ENCODE measurements around the gene FLRT1. TPM values are rescaled to one million over a fixed set of nuclear protein-coding genes. Genes with fewer than 3 reads are reported as not detected.

The FLRT1 gene
- total RNA-seq, 1 donor from 2014 or later = 0.11 TPM

DNA sequence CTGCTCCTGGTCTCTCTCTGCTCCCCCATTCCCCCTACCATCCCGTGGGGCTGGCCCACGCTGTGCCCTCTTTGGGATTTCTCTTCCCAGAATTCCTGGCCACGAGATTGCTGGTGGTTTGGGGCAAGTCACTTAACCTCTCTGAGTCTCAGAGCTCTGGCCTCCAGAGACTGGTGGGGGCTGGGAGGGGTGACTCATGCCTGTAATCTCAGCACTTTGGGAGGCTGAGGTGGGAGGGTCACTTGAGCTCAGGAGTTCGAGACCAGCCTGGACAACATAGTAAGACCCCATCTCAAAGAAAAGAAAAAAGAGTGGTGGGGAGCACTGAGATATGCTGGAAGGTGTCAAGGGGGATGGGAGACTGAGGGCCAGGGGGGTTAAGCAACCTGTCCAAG is 31.1 kb upstream of the FLRT1 start:
- H2AFZ ChIP-seq (replicated peaks) = no peak overlapping the region
- no peak overlapping the region for H3K9ac ChIP-seq
- Mint-ChIP-seq H3K4me1 (peaks cover 31% of the 10 kb centered on the region), H3K27me3 (ENCODE audit: insufficient read depth, low read depth) (peaks cover 11% of the 10 kb centered on the region), H3K9me3 (no peaks in the 10 kb centered on the region), H3K36me3 (no peaks in the 10 kb centered on the region), H3K27ac (no peak overlapping the region), H3K4me3 (no peak overlapping the region)
- H3K27me3 ChIP-seq = peaks cover 77% of the 10 kb centered on the region
- no peaks in the 10 kb centered on the region for H3K36me3 ChIP-seq
- DNase-seq (ENCODE audit: low spot score) = no peak
- peaks cover 60% of the 10 kb centered on the region for H4K20me1 ChIP-seq (ENCODE audit: low read depth)
- no peak overlapping the region for H3K4me3 ChIP-seq
- H3F3A ChIP-seq (ENCODE audit: low read depth) = peaks cover 55% of the 10 kb centered on the region
- peaks cover 22% of the 10 kb centered on the region for H3K4me1 ChIP-seq
- TF ChIP-seq, protein P1, sequence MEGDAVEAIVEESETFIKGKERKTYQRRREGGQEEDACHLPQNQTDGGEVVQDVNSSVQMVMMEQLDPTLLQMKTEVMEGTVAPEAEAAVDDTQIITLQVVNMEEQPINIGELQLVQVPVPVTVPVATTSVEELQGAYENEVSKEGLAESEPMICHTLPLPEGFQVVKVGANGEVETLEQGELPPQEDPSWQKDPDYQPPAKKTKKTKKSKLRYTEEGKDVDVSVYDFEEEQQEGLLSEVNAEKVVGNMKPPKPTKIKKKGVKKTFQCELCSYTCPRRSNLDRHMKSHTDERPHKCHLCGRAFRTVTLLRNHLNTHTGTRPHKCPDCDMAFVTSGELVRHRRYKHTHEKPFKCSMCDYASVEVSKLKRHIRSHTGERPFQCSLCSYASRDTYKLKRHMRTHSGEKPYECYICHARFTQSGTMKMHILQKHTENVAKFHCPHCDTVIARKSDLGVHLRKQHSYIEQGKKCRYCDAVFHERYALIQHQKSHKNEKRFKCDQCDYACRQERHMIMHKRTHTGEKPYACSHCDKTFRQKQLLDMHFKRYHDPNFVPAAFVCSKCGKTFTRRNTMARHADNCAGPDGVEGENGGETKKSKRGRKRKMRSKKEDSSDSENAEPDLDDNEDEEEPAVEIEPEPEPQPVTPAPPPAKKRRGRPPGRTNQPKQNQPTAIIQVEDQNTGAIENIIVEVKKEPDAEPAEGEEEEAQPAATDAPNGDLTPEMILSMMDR (IDR thresholded peaks at IDR 0.05) = no peak
- no peak for TF ChIP-seq EZH2phosphoT487 (IDR thresholded peaks at IDR 0.05)
- no peak for TF ChIP-seq EZH2 (IDR thresholded peaks at IDR 0.05)
- no peaks in the 10 kb centered on the region for H3K79me2 ChIP-seq (ENCODE audit: low read depth)
- H3K9me3 ChIP-seq (ENCODE audit: low read depth) = no peaks in the 10 kb centered on the region
- no peak overlapping the region for H3K27ac ChIP-seq
- H3K4me2 ChIP-seq = no peak overlapping the region

DNA sequence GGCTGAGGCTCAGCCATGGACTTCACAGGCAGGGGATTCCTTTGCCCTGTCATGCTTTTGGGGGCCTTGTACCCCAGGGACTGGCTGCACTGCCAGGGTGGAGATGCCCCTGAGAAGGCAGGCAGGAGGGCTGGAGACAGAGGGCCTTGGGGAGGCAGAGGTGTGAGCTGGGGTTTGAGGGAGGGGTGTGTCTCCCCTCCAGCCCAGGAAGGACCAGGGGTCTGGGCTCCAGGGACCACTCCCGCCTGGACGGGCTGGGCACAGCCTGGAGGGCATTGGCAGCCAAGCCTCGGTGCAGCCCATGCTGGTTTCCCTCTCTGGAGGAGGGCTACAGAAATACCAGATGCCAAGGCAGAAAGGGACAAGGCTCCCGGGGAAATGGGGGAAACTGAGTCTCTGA is 30.0 kb upstream of the FLRT1 start:
- Histone ChIP-seq H3K79me2 (ENCODE audit: low read depth) (no peaks in the 10 kb centered on the region), H3K27me3 (peaks cover 74% of the 10 kb centered on the region), H3K4me2 (no peak overlapping the region), H4K20me1 (ENCODE audit: low read depth) (peaks cover 52% of the 10 kb centered on the region), H3K4me1 (peaks cover 15% of the 10 kb centered on the region), H3K4me3 (no peak overlapping the region), H3K9me3 (ENCODE audit: low read depth) (no peaks in the 10 kb centered on the region), H3K27ac (no peak overlapping the region), H2AFZ (replicated peaks) (no peak overlapping the region), H3F3A (ENCODE audit: low read depth) (peaks cover 46% of the 10 kb centered on the region), H3K9ac (no peak overlapping the region), H3K36me3 (no peaks in the 10 kb centered on the region)
- no peak for TF ChIP-seq EZH2 (IDR thresholded peaks at IDR 0.05)
- TF ChIP-seq, protein P1 (IDR thresholded peaks at IDR 0.05) = no peak
- TF ChIP-seq EZH2phosphoT487 (IDR thresholded peaks at IDR 0.05) = no peak
- Mint-ChIP-seq H3K27ac (peak overlapping the region; percentile 50), H3K27me3 (ENCODE audit: insufficient read depth, low read depth) (peaks cover 11% of the 10 kb centered on the region), H3K4me1 (peaks cover 31% of the 10 kb centered on the region), H3K36me3 (no peaks in the 10 kb centered on the region), H3K4me3 (no peak overlapping the region), H3K9me3 (peaks cover under 1% of the 10 kb centered on the region)
- DNase-seq (ENCODE audit: low spot score) = no peak

DNA sequence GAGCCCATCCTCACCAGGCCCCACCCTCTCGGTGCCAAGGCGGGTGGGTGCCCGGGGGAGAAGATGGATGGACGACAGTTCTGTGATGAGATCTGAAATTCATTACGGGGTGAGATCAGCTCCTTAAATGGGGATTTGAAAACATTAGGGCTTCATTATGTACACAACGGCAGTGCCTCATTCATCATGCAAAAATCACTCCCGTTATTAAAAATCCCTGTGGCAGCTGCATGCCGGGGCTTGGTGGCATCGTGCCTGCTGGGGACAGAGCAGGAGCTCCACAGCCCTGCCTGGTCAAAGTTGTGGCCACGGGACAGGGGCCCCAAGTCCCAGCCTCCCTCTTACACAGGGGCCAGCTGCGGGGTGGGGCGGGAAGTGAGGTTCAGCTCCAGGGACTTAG is 29.3 kb upstream of the FLRT1 start:
- Histone ChIP-seq H3K9me3 (ENCODE audit: low read depth) (no peaks in the 10 kb centered on the region), H3K9ac (no peak overlapping the region), H2AFZ (replicated peaks) (no peak overlapping the region), H3F3A (ENCODE audit: low read depth) (peaks cover 39% of the 10 kb centered on the region), H4K20me1 (ENCODE audit: low read depth) (peaks cover 48% of the 10 kb centered on the region), H3K79me2 (ENCODE audit: low read depth) (no peaks in the 10 kb centered on the region), H3K4me1 (peaks cover 15% of the 10 kb centered on the region), H3K36me3 (no peaks in the 10 kb centered on the region), H3K27ac (no peak overlapping the region), H3K27me3 (peaks cover 67% of the 10 kb centered on the region), H3K4me2 (no peak overlapping the region), H3K4me3 (no peak overlapping the region)
- Mint-ChIP-seq H3K36me3 (no peaks in the 10 kb centered on the region), H3K9me3 (peaks cover 3% of the 10 kb centered on the region), H3K27ac (peak overlapping the region; percentile 28), H3K27me3 (ENCODE audit: insufficient read depth, low read depth) (peaks cover 9% of the 10 kb centered on the region), H3K4me3 (peak overlapping the region; percentile 26), H3K4me1 (peaks cover 31% of the 10 kb centered on the region)
- DNase-seq (ENCODE audit: low spot score) = no peak
- TF ChIP-seq EZH2phosphoT487 (IDR thresholded peaks at IDR 0.05) = no peak
- TF ChIP-seq, protein P1 (IDR thresholded peaks at IDR 0.05) = no peak

Measured in neural progenitor cell (in vitro differentiated cells).